Measurements from ENCODE around the gene RPS27. TPM values are rescaled to one million over a fixed set of nuclear protein-coding genes. Genes with fewer than 3 reads are reported as not detected.

RPS27 gene
- 4,087 TPM for polyA plus RNA-seq (2012; ENCODE audit: insufficient read depth, insufficient read length)

DNA sequence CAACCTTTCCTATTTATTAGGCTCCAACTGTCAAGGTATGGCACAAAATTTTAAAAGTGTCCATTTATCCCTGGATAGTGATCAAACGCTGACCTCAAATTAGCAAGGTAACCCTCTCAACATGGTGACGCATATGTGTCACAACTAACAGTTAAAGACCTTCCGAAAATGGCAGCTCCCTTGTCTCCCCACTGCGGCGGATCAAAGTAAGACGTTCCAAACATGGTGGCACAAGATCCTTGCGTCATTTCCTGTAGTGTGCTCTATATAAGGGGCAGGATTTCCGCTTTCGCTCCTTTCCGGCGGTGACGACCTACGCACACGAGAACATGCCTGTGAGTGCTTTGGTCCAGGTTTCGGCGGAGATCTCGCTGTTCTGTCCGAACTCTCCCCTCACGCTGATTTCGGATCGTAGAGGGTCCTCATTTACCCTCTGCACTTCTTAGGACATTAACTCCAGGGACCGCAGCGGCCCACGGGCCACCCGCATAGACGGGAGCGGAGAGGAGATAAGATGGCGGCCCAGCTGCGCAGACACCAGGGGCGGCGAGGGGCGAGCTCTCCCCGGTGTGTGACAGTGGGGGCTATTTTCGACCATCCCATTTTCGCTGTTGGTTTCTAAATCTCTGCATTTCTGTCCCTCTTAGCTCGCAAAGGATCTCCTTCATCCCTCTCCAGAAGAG, at the start of gene RPS27:
Gene RPS27 (plus strand): TSS at position 295 of the 683 bp plus-strand sequence. CDS start 35 bp downstream, at position 330.
- peak; percentile 99 for DNase-seq (ENCODE audit: low read depth, low spot score)
- H3K4me3 ChIP-seq (ENCODE audit: low read length), result peak within 1 kb of the TSS; percentile 96

DNA sequence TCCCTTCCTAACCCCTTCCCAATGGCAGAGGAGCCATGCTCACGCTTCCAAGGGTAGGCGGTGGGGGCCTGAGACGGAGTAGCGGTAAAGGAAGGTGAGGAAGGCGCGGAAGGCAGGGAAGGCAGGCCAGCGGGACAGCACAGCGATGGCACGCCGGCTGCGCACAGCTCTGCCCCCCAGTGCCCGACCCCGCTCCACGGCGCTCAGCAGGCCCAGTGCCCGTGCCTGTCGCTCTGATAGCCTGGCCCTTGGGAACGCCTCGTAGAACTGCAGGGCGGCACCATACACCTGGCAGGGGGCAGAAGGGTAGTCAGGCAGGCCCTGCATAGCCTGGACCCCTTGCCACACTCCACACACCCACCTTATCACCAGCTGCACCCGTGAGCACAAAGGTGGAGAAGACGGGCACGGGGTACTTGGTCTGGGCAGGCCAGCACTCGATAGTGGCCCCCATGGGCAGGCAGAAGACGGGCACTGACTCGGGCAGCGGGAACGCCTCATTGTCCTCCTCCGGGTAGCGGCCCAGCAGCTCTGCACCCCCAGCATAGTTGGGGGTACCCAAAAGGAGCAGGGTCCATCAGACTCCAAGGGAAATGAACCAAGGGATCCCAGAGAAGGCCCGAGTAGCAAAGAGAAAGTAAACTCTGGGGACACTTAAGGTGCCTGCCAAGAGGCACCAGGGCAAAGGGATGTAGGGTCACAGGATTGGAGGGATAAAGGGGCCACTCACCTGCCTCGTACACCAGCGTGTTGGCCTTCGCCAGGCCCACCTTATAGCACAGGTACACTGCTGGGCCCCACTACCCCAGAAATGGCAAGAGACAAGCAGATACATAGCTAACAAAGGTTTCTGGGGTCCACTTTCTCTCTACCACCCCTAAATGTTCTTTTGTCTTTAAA, 48.5 kb upstream of the RPS27 start:
- no peak overlapping the region for H3K4me3 ChIP-seq (ENCODE audit: low read length)
- no peak for DNase-seq (ENCODE audit: low read depth, low spot score)

DNA sequence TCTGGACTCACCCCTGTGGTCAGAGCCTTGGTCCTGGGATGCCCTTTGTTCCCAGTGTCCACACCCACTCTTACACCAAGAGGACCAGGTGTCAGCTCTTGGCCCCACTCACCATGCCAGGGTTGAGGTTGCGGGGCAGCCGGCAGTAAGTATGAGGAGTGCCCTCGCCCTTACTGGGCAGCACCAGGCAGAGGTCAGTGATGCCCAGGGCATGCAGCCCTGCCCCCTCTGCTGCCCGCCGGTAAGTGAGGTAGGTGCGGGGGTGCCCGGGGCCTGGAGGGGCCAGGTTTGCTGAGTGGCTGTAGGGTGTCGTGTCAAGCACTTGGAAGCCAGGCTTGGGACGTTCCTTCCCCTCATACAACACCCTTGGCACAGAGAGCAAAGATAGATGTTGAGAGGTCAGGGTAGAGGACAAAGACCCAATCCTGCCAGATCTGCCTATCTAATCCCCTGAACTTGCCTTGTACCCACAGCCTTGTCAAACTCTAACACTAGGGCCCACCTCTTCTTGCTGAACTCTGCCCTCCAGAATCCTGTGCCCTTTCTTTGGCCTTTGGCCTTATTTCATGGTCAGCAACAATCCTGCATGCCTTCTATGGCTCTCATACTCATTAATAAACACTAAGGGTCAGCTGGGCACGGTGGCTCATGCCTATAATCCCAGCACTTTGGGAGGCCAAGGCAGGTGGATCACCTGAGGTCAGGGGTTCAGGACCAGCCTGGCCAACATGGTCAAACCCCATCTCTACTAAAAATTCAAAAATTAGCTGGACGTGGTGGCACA, 47.6 kb upstream of the RPS27 start:
- H3K4me3 ChIP-seq (ENCODE audit: low read length), result no peak overlapping the region
- DNase-seq (ENCODE audit: low read depth, low spot score), result no peak

DNA sequence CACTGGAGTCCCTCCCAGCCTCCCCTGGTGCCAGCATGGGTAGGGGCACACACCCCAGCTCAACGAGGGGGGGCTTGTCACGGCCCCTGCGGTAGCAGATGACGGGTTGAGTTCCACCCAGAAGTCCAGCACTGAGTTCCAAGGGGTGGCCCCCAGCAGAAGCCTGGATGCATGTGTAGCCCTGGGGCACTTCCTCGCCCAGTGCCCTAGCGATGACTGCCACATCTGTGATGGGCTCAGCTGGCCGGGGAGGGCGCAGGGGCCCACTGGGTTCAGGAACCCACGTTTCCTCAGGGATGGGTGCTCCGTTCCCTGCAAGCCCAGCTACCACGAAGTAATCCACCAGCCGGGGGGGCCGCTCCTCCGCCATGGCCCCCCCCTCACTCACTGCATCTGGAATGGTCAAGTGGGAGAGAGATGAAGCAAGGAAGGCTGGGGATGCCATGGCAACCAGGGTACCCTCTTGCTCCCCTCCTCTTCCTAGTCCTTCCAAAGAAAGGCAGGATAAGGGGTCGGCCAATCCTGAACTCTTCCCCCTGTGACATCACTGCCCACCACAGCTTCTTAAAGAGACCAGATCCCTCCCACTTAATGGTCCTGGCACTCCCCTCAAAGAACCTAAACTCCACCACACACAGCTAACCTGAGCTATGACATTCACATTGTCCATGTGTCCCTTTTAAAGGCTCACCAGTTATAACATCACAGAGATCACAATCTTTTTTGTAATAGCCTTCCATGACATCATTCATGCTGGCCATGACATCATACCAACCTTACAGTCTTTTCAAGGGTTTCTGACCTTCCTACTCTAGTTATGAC, 46.3 kb upstream of the RPS27 start:
- no peak for DNase-seq (ENCODE audit: low read depth, low spot score)
- peak overlapping the region; percentile 65 for H3K4me3 ChIP-seq (ENCODE audit: low read length)

DNA sequence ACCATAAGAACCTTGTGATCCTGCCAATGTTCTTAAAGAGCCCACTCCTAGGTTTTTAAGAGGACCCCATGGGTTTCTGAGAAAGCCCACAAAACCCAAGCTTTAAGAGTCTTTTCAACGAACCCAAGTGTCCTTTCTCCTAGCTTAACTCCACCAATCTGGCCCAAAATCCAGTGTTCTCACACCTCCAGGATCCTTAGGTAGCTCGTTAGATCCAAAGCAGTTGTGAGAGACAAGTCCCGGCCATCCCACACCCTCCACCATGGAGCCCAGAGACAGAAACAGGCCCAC, 45.8 kb upstream of the RPS27 start:
- H3K4me3 ChIP-seq (ENCODE audit: low read length), result peak overlapping the region; percentile 65
- DNase-seq (ENCODE audit: low read depth, low spot score), result no peak

DNA sequence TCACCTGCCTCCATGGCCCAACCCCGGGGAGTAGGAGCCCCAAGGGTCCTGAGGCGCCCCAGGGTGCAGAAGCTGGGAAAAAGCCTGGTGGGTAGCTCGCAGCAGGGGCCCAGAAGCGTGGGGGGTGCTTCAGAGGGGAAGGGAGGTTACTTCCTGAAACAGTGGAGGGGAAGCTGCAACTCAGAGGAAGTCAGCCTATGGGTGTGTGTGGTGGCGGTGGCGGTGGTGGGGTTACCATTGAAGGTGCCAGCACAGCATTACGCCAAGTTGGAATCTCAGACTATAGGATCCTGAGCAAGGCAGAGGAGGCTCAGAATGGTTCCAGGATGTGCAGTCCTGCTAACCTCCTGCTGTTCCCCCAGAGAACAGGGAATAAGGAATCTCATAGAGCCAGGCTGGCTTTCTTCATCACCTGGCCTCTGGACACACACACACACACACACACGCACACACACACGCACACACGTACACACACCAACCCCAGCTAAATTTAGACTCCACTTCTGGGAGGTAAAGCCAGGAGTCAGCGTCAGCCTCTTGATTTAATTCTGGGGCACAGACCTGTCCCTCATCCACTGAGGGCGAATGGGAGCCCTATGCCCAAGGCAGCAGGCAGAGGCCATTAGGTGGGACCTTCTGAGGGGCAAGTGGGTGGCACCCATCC, 45.3 kb upstream of the RPS27 start:
- DNase-seq (ENCODE audit: low read depth, low spot score), result peak; percentile 80

DNA sequence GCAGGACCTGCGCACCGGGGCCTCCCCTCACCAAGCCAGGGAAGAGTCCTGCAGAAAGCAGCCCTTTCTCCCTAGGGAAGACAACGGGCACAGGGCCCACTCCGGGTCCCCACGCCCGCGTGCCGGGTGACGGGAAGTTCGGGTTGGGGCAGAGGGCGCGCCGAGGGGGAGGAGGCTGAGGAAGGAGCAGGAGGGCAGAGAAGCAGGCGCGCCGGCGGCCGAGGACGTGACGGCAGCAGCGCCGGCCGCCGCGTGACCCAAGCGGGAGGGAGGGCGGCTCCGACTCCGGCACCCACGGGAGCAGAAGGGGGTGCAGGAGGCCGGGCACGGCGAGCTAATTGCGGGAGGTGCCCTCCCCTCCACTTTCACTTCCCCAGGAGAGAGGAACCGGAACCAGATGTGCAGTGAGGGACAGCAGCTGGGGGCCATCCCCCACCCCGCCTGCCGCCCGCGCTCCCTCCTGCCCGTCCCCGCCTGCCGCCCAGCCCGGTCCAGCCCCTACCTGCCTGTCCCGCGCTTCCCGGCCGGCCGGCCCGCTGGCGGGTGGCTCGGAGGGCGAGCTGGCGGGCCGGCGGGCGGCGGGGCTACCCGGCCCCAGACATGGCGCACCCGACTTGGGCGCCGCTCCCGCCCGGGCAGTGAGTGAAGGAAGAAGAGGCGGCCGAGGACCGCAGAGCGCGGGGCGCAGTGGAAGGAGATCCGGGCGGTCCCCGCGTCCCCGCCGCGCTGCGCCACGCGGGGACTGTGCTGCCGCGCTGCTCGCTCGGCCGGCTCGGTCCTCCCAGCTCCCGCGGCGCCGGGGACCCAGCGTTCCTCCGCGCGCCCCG, 44.6 kb upstream of the RPS27 start:
- no peak for DNase-seq (ENCODE audit: low read depth, low spot score)
- H3K4me3 ChIP-seq (ENCODE audit: low read length), result peak overlapping the region; percentile 65

More for the DNA sequence above, 45.3 kb upstream of the RPS27 start:
- peak overlapping the region; percentile 65 for H3K4me3 ChIP-seq (ENCODE audit: low read length)

DNA sequence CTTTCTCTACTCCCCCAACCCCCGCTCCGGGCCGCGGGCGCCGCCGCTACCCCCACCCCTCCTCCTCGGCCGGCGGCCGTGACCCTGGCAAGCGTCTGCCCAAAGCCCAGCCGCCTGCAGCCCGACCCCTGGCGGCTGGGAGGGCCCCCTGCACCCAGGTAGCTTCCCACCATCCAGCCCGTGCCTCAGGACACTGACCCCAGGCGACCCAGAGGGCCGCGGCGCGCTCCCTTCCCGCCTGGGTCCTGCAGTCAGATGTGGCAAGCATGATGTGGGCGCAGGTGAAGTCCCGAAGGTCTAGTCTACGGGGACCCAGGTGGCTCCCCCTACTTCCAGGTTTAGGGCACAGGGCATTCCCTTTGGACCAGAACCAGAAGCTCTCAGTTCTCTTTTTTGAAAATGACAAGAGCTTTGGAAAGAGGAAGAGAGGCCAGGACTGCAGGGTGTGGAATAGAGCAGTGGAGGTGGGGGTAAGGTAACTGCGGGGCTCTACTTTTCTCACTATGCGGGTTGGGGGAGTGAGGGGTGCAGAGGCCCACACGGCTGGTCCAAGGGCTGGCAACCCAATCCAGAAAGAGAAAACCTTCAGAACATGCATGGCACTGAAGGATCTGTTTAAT, 43.8 kb upstream of the RPS27 start, which contains the start of gene DENND4B:
Gene DENND4B (minus strand): TSS at position 97 of the 620 bp plus-strand sequence. CDS start 2,344 bp downstream, outside the sequence.
- peak within 1 kb of the TSS; percentile 65 for H3K4me3 ChIP-seq (ENCODE audit: low read length)
- DNase-seq (ENCODE audit: low read depth, low spot score), result no peak

DNA sequence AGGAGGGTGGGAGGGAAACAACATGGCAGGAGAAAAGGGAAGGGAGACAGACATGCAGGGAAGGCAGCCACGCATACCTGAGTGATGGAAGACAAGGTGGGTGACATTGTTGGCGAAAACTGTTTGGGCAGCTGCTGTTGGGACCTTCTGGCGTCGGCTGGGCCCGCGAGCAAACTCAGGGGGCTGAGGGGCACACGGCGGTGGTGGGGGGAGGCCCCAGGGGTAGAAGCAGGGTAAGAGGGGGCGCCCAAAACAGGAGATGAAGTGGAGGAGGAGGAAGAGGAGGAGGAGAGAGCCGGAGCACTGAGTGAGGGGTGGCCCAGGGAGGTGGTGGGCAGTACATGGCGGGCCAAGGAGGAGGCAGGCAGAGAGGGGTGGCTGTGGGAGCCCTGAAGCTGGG, 39.4 kb upstream of the RPS27 start:
- DNase-seq (ENCODE audit: low read depth, low spot score), result no peak
- no peak overlapping the region for H3K4me3 ChIP-seq (ENCODE audit: low read length)

DNA sequence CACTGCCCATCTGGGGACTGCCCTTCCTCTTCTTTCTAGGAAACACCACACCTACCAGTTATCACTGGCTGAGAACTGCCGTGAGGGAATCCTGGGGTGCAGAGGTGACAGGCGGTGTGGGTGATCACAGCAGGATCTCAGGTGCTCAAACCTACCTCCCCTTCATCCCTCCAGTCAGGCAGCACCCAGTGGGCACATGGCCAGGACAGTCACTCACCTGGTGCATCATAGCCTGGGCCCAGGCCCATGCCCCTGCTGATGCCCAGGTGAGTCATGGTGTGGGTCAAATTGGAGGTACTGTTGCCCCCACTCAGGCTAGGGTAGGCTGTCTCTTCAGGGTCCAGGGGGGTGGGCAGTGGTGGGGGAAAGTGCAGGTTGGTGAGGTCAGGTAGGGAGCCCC, 38.8 kb upstream of the RPS27 start:
- DNase-seq (ENCODE audit: low read depth, low spot score), result no peak
- no peak overlapping the region for H3K4me3 ChIP-seq (ENCODE audit: low read length)

DNA sequence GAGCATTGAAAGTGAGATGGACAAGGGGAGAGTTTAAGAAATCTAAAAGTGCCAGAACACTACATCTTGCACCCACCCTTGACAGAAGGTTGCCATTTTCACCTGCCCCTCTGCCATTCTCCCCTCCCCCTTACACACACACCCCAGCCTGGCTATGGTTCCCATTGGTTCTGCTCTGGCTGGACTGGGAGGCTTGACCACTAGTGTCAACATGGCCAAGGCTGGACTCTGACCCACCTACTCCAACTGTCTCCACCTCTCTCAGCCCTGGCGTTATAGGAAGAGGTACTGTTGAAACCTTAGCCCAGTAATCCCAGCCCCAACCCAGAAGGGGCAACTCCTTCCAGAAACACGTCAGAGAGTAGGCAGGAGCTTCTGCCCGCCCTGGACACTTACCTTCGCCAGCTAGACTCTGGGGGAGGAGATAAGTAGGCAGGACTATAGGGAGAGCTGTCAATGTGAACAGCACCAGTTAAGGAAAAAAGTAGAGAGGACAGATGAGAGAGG, 36.6 kb upstream of the RPS27 start:
- H3K4me3 ChIP-seq (ENCODE audit: low read length), result no peak overlapping the region
- DNase-seq (ENCODE audit: low read depth, low spot score), result no peak

DNA sequence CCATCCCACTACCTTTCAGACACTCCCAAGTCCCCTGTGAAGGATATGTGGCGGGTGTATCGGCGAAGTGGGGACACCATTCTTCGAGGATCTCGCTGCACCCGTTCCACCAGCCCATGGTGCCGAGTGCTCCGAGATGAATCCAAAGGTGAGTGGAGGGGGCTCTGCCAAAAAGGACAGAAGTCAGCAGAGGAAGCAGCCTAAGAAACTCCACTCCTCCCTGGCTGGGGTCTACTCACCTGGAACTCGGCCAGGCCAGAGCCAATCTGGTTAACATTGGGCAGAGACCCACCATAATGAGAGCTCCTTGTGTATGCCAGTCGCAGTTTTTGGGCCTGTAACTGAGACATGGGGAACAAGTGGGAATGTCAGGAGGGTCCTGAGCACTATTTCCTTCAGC, 35.7 kb upstream of the RPS27 start:
- no peak overlapping the region for H3K4me3 ChIP-seq (ENCODE audit: low read length)
- DNase-seq (ENCODE audit: low read depth, low spot score), result no peak

DNA sequence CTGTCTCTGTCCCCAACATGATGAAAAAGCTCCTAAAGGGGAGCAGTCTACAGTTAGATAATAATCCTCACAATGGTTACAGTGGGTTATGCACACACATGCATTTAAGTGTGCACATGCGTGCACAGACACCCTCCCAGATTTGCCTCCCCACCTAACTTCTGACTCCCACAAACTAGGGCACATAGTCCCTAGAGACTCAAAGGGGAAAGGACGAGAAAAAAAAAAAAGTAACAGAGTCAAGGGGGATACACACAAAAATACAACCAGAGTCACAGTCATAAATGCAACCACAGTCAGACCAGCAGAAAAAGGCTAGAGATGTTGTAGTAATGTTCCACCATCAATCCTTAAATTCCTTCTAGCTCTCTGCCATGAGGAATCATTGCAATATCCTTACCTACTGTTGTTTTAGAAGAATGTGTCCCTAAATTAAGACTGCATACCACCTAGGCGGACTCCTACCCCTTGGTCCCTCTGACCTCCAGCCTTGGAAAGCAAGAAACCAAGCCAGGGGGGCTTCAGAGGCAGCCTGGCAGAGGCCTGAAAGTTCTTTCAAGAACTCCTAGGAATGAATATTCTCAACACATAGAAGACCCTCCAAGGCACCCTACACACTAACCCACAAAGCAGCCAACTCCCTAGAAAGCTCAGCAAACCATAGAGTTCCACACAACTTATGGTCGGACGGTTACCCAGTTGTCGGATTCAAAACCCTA, 33.4 kb upstream of the RPS27 start:
- peak overlapping the region; percentile 95 for H3K4me3 ChIP-seq (ENCODE audit: low read length)
- no peak for DNase-seq (ENCODE audit: low read depth, low spot score)

DNA sequence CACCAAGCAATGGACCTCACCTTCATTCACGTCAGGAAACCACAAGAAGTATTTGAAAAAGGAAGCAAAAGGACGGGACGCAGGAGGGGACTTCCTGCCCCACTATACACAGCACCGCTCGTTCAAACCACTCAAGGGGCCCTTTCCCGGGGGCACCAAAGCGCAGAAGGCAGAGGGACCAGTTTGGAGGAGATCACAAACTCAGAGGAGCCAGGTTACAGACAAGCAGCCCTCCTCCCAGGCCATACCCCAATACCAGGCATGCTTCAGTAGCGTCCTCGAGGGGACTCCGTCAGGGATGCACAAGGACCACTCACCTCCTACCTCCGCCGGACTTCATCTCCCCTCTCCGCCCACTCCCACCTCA, 32.8 kb upstream of the RPS27 start:
- DNase-seq (ENCODE audit: low read depth, low spot score), result no peak
- H3K4me3 ChIP-seq (ENCODE audit: low read length), result peak overlapping the region; percentile 95

DNA sequence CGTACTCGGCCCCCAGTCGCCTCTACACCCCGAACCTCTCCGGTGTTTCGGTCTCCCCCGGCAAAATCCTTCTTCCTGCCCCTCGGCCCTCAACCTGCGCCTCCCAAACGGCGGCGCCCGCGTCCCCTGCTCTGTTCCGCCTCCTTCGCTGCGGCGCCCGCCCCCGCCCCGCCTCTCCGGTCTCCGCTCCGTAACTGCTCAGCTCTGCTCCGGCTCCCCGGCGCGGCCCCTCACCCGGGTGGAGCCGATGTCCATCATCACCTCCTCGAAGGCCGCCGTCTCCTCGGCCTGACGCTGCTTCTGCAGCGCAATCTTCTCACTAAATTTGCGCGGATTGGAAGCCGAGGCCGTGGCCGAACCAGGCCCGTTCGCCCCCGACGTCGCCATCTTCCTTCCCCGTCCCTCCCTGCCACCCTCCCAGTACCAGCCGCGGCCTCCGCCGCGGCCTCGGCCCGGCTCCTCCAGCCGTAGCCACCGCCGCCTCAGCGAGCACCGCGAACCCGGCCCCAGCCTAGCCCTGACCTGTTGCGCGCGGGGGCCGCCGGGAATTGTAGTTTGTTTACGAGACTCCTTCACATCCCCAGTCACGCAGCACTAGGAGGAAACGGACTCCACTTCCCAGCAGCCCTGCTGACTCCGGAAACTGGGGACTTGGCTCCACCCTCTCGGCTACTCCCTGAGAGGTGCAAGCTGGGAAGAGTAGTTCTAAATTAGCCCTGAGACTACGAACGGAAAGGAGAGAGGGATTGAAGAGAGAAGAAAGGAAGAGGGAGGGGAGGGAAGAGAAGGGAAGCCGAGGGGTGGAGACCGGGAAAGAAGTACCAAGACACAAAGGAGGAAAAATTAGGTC, 32.2 kb upstream of the RPS27 start, which contains the start of gene CRTC2:
Gene CRTC2 (minus strand): TSS at position 502 of the 850 bp plus-strand sequence. CDS start 115 bp downstream, at position 387.
- peak; percentile 97 for DNase-seq (ENCODE audit: low read depth, low spot score)
- H3K4me3 ChIP-seq (ENCODE audit: low read length), result peak within 1 kb of the TSS; percentile 95

DNA sequence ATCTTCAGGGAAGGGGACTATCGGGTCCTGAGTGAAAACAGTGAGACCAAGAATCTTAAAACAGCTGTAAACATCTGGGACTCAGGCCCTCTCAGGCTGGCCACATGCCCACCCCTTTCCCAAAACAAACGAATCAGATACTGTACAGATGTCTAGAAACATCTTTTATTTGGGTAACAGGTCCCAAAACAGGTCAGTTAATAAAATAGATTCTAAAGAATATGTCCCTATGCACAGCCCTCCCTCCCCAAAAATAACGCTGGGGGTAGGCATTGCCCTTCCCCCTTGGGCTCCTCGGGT, 31.7 kb upstream of the RPS27 start:
- no peak for DNase-seq (ENCODE audit: low read depth, low spot score)
- H3K4me3 ChIP-seq (ENCODE audit: low read length), result peak overlapping the region; percentile 95

Measured in Jurkat, Clone E6-1 (cell line).